GM12878 (cell line): ENCODE measurements around the gene LBH. TPM values are rescaled to one million over a fixed set of nuclear protein-coding genes. Genes with fewer than 3 reads are reported as not detected.

ENCODE experiments used
- ATAC-seq: fragments of 200-7000 bp; cut with Tn5 transposase; 3 replicates; pipeline ENCODE4 v1.9.1; 2020; ENCODE audit warnings: mild to moderate bottlenecking, moderate library complexity
- BruUV-seq: library from RNA; stranded (reverse); fragments of 400-500 nt; replicated peaks from 2 replicates; lab custom pipeline; 2021; lab: Mats Ljungman, UMichigan
- CTCF ChIA-PET: fragments of 300-600 bp; sonication (Branson Sonifier 250); formaldehyde crosslinking; extraction: SDS; loops from one replicate; lab custom pipeline; 2021; ENCODE audit warnings: inconsistent platforms; lab: Yijun Ruan, JAX
- POLR2A ChIA-PET: fragments of 350-600 bp; formaldehyde crosslinking; extraction: SDS; loops from one replicate; lab custom pipeline; 2021; ENCODE audit warnings: inconsistent platforms; lab: Charles Lee
- RAD21 ChIA-PET: fragments of 300-600 bp; sonication (Branson Sonifier 250); formaldehyde crosslinking; loops from one replicate; lab custom pipeline; 2023; ENCODE audit warnings: antibody characterized with exemption; ENCODE audit not compliant: unreplicated experiment; lab: Charles Lee
- SMC1A ChIA-PET: fragments of 300-600 bp; sonication (Branson Sonifier 250); formaldehyde crosslinking; loops from one replicate; lab custom pipeline; 2023; ENCODE audit not compliant: unreplicated experiment, uncharacterized antibody; lab: Charles Lee
- DNase-seq: peaks from one replicate; pipeline ENCODE4 v3.0.0-alpha.2; 2011; ENCODE audit warnings: low read depth, low spot score
- FAIRE-seq: peaks from 3 replicates; lab custom pipeline; 2011; peaks lifted over from hg19 to GRCh38; lab: Jason Lieb, UNC
- H2AFZ ChIP-seq: 2 replicates; pipeline ENCODE4 v1.6.0; 2011; ENCODE audit warnings: low read depth, low read length, control low read depth; ENCODE audit not compliant: control insufficient read depth
- H3K27ac ChIP-seq: 2 replicates; pipeline ENCODE4 v1.5.1; 2011; ENCODE audit warnings: control low read depth; ENCODE audit not compliant: control insufficient read depth, insufficient read depth
- H3K27me3 ChIP-seq, 2 experiments: replicated peaks in 1 of 2; 2 replicates each; pipeline versions ENCODE4 v1.6.0 to v1.6.1; 2011; ENCODE audit warnings: low read length in 1 of 2; ENCODE audit not compliant: control insufficient read depth in 2 of 2, insufficient read depth in 2 of 2
- H3K36me3 ChIP-seq, 2 experiments: 2 replicates each; pipeline ENCODE4 v1.5.1; 2011; ENCODE audit warnings: low read length in 1 of 2; ENCODE audit not compliant: control insufficient read depth in 2 of 2, insufficient read depth in 2 of 2
- H3K4me1 ChIP-seq: 2 replicates; pipeline ENCODE4 v1.6.1; 2011; ENCODE audit warnings: mild to moderate bottlenecking, low read length, moderate library complexity, mixed read lengths; ENCODE audit not compliant: control insufficient read depth, insufficient read depth
- H3K4me2 ChIP-seq: 2 replicates; pipeline ENCODE4 v1.6.0; 2011; ENCODE audit warnings: control low read depth; ENCODE audit not compliant: control insufficient read depth, insufficient read depth
- H3K4me3 ChIP-seq: fragments of 200-600 bp; sonication (generic); 2 replicates; pipeline ENCODE4 v1.5.1; 2016
- H3K79me2 ChIP-seq: 2 replicates; pipeline ENCODE4 v1.6.0; 2011; ENCODE audit warnings: low read length; ENCODE audit not compliant: control insufficient read depth, insufficient read depth
- H3K9ac ChIP-seq: 2 replicates; pipeline ENCODE4 v1.8.0; 2011; ENCODE audit warnings: low read length, control low read depth, mixed read lengths; ENCODE audit not compliant: control insufficient read depth, insufficient read depth
- H3K9me3 ChIP-seq: replicated peaks from 3 replicates; pipeline ENCODE4 v1.5.1; 2011; ENCODE audit warnings: mild to moderate bottlenecking, low read length; ENCODE audit not compliant: control insufficient read depth, insufficient read depth
- H4K20me1 ChIP-seq: 2 replicates; pipeline ENCODE4 v1.6.0; 2011; ENCODE audit not compliant: control insufficient read depth, insufficient read depth
- CEBPZ ChIP-seq: fragments of 150-350 bp; IDR thresholded peaks from 2 replicates; pipeline ENCODE4 v1.6.1; 2016; ENCODE audit warnings: low read depth, low read length
- E4F1 ChIP-seq: fragments of 450-650 bp; IDR thresholded peaks from 2 replicates; pipeline ENCODE4 v1.6.1; 2018; ENCODE audit warnings: borderline replicate concordance, mild to moderate bottlenecking; ENCODE audit not compliant: partially characterized antibody
- ETV6 ChIP-seq, 2 experiments: fragments of 450-650 bp in 1 of 2; IDR thresholded peaks in 1 of 2; conservative IDR thresholded peaks in 1 of 2; 2 replicates each; pipeline ENCODE4 v1.6.1; 2014; ENCODE audit warnings: antibody characterized with exemption in 1 of 2, borderline replicate concordance in 1 of 2, low read depth in 1 of 2, mild to moderate bottlenecking in 1 of 2, moderate library complexity in 1 of 2
- IRF4 ChIP-seq: IDR thresholded peaks from 2 replicates; pipeline ENCODE4 v1.6.1; 2011; ENCODE audit warnings: low read depth, low read length
- MTA3 ChIP-seq: IDR thresholded peaks from 2 replicates; pipeline ENCODE4 v1.6.1; 2012; ENCODE audit warnings: low read length, inconsistent platforms, borderline replicate concordance
- MYC ChIP-seq: IDR thresholded peaks from 2 replicates; pipeline ENCODE4 v1.6.1; 2011; ENCODE audit warnings: mild to moderate bottlenecking, low read length, moderate library complexity, inconsistent platforms; ENCODE audit not compliant: insufficient read depth, insufficient replicate concordance, insufficient read length, severe bottlenecking
- NR2C2 ChIP-seq: IDR thresholded peaks from 2 replicates; pipeline ENCODE4 v1.6.1; 2011; ENCODE audit warnings: borderline replicate concordance, low read depth; ENCODE audit not compliant: control insufficient read depth, insufficient read length
- NRF1 ChIP-seq: conservative IDR thresholded peaks from 2 replicates; pipeline ENCODE4 v1.6.1; 2011; ENCODE audit warnings: mild to moderate bottlenecking, low read depth, low read length, improper control_type of control experiment
- SREBF1 ChIP-seq: IDR thresholded peaks from 2 replicates; pipeline ENCODE4 v1.6.1; 2012; ENCODE audit warnings: mild to moderate bottlenecking, low read length
- USF2 ChIP-seq: IDR thresholded peaks from 2 replicates; pipeline ENCODE4 v1.6.1; 2011; ENCODE audit warnings: low read depth, low read length, improper control_type of control experiment, borderline replicate concordance
- ZBTB4 ChIP-seq: fragments of 450-650 bp; formaldehyde crosslinking; IDR thresholded peaks from 2 replicates; pipeline ENCODE4 v1.4.0; 2022; ENCODE audit warnings: mild to moderate bottlenecking, moderate library complexity
- ZNF384 ChIP-seq: IDR thresholded peaks from 2 replicates; pipeline ENCODE4 v1.6.1; 2012; ENCODE audit warnings: low read depth, mild to moderate bottlenecking, low read length, improper control_type of control experiment, borderline replicate concordance
- WGBS: methylation state at CpG from one replicate; pipeline ENCODE4 v1.1.6; 2016; ENCODE audit warnings: low lambda C conversion rate; ENCODE audit not compliant: insufficient replicate concordance, insufficient coverage; ENCODE audit errors: missing lambda C conversion rate; 5-methylcytosine and 5-hydroxymethylcytosine counted together
- in situ Hi-C: fragments of 300-500 bp; cut with MboI; formaldehyde crosslinking; loops from 9 replicates; pipeline ENCODE4 v1.14.3; 2018; ENCODE audit warnings: mixed read lengths
- intact Hi-C: fragments of 100-400 bp; cut with micrococcal nuclease; formaldehyde crosslinking; loops from one replicate; pipeline ENCODE4 v1.14.2; 2022; ENCODE audit not compliant: unreplicated experiment
- polyA plus RNA-seq, 11 experiments: library from polyadenylated mRNA; depleted of rRNA in 4 of 11; unstranded in 6 of 11; stranded (reverse) in 5 of 11; fragments of >200 nt; fragmentation: Nextera tagmentation in 4 of 11; fragmentation: Illumina TruSeq in 1 of 11; extraction: Ambion mirVana in 4 of 11; extraction: Trizol in 1 of 11; gene quantifications; 1 replicate in 1 of 11; 2 replicates in 10 of 11; pipeline versions ENCODE4 v1.2.1 to v1.2.3, GENCODE V29; 2011 to 2016; ENCODE audit warnings: inconsistent platforms in 2 of 11, missing spikeins in 2 of 11, low read depth in 1 of 11
- total RNA-seq, 4 experiments: library from RNA; depleted of rRNA in 3 of 4; stranded (reverse); fragments of >200 nt in 3 of 4; fragmentation: Illumina TruSeq in 1 of 4; extraction: Trizol in 1 of 4; gene quantifications; 2 replicates each; pipeline versions ENCODE4 v1.2.1 to v1.2.3, GENCODE V29; 2013 to 2021

The LBH gene
- total and polyA plus RNA-seq, 10 of the 15 experiments (the other 5 are each of a cell fraction or from before 2014, with no cell fraction given): 9.3 to 133 (median 34.1) TPM

- WGBS: 98% methylated on average over 3 of the region's 3 CpGs
- Histone ChIP-seq H3K27ac (no peak overlapping the region), H3K4me2 (no peak overlapping the region), H2AFZ (no peak overlapping the region), H3K27me3 (no peaks in the 10 kb centered on the region), H3K4me3 (no peak overlapping the region), H4K20me1 (no peaks in the 10 kb centered on the region), H3K9ac (no peak overlapping the region), H3K9me3 (no peaks in the 10 kb centered on the region; the same call in 2 of the 3 replicates), H3K36me3 (no peaks in the 10 kb centered on the region), H3K79me2 (peaks cover 20% of the 10 kb centered on the region), H3K4me1 (peaks cover 47% of the 10 kb centered on the region)
- FAIRE-seq (no peak), DNase-seq (no peak), ATAC-seq (no peak)
- RAD21 ChIA-PET: interaction anchor here (0.8 to 18.4 kb wide), 19 partner anchors 9 to 483 kb away, joined by 3 to 322 read pairs (median 4); partner anchors contain the start of gene LCLAT1
- CTCF ChIA-PET: interaction anchor here (1.1 to 9.2 kb wide), 15 partner anchors 9 to 482 kb away, joined by 3 to 207 read pairs (median 5); no protein-coding TSS in a partner anchor
- POLR2A ChIA-PET: interaction anchor here (1.0 to 6.6 kb wide), 9 partner anchors 9 to 248 kb away, joined by 3 to 65 read pairs (median 4); no protein-coding TSS in a partner anchor
- in situ Hi-C loops: no loop called here
- intact Hi-C loops: no loop called here
- BruUV-seq: no TSS peak
- SMC1A ChIA-PET: interaction anchor here (0.6 to 25.4 kb wide), 14 partner anchors 9 to 482 kb away, joined by 3 to 444 read pairs (median 6); no protein-coding TSS in a partner anchor
- no peak for TF ChIP-seq NR2C2
- TF ChIP-seq NRF1: no peak
- TF ChIP-seq ZBTB4 (CRISPR knock-in tag): no peak
- no peak for TF ChIP-seq IRF4
- no peak for TF ChIP-seq E4F1
- TF ChIP-seq USF2: no peak
- TF ChIP-seq SREBF1: no peak
- TF ChIP-seq ZNF384: no peak
- TF ChIP-seq CEBPZ: no peak
- no peak for TF ChIP-seq MYC
- no peak for TF ChIP-seq MTA3
- TF ChIP-seq ETV6 (conservative IDR thresholded peaks at IDR 0.05 in 1 of 2, IDR thresholded peaks at IDR 0.05 in 1 of 2; ENCODE audit: borderline replicate concordance in 1 of 2, low read depth in 1 of 2): no peak
Observed at GRCh38 chr2:30229596-30229995, 1.7 kb upstream of the LBH start.
